ENCODE data around the gene SURF2. TPM values are rescaled to one million over a fixed set of nuclear protein-coding genes. Genes with fewer than 3 reads are reported as not detected.

Gene SURF2
- total and polyA plus RNA-seq, 2 experiments from 2014 or later: 39.9 to 104 TPM

DNA sequence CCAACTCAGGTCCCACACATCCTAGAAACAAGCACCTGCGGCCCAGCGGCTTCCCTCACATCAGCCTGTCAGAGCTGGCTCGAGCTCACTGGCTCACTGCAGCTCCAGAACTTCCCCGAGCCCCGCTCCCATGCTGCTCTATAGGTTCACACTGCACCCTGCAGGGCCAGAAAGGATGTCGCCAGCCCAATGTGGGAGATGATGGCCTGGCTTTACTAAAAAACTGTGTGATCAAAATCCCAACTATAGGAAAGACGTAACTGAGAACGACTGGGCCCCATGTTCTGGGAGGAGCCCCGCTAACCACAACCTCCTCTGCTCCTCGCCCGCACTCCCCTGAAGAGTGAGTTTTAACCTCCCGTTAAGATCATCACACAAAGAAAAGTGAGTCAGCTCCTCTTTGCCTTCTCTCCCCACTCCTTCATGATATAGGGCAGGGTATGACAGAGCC, 14.9 kb downstream of the SURF2 start (continued):
- TF ChIP-seq ZNF462 (CRISPR knock-in tag; IDR thresholded peaks at IDR 0.05) (no peak), EZH2 (IDR thresholded peaks at IDR 0.05; ENCODE audit: low read depth, unreplicated experiment) (no peak), JUNB (IDR thresholded peaks at IDR 0.05; ENCODE audit: unreplicated experiment) (no peak), REST (IDR thresholded peaks at IDR 0.05; ENCODE audit: unreplicated experiment) (no peak), EZH2phosphoT487 (IDR thresholded peaks at IDR 0.05; ENCODE audit: unreplicated experiment) (no peak)

GRCh38 chr9:133372144-133372543, 15.8 kb downstream of the SURF2 start:
- Histone ChIP-seq H3K4me2 (no peak overlapping the region), H3K79me2 (replicated peaks; ENCODE audit: insufficient read depth) (peaks cover 81% of the 10 kb centered on the region)
- no peak overlapping the region for H3K27ac Mint-ChIP-seq
- no peak for TF ChIP-seq STAT1 (IDR thresholded peaks at IDR 0.05; ENCODE audit: unreplicated experiment)
- no peak for TF ChIP-seq NANOG (IDR thresholded peaks at IDR 0.05; ENCODE audit: borderline replicate concordance)
- no peak for TF ChIP-seq ZNF331 (CRISPR knock-in tag; IDR thresholded peaks at IDR 0.05; ENCODE audit: low read depth)
- TF ChIP-seq POLR2AphosphoS5 (IDR thresholded peaks at IDR 0.05; ENCODE audit: low read depth): no peak
- TF ChIP-seq, protein P1, sequence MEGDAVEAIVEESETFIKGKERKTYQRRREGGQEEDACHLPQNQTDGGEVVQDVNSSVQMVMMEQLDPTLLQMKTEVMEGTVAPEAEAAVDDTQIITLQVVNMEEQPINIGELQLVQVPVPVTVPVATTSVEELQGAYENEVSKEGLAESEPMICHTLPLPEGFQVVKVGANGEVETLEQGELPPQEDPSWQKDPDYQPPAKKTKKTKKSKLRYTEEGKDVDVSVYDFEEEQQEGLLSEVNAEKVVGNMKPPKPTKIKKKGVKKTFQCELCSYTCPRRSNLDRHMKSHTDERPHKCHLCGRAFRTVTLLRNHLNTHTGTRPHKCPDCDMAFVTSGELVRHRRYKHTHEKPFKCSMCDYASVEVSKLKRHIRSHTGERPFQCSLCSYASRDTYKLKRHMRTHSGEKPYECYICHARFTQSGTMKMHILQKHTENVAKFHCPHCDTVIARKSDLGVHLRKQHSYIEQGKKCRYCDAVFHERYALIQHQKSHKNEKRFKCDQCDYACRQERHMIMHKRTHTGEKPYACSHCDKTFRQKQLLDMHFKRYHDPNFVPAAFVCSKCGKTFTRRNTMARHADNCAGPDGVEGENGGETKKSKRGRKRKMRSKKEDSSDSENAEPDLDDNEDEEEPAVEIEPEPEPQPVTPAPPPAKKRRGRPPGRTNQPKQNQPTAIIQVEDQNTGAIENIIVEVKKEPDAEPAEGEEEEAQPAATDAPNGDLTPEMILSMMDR (conservative IDR thresholded peaks at IDR 0.05; ENCODE audit: low read depth in 2 of 2): no peak
- no peak for TF ChIP-seq ETS1 (IDR thresholded peaks at IDR 0.05)

More at GRCh38 chr9:133372144-133372543, 15.8 kb downstream of the SURF2 start:
- Histone ChIP-seq H3K4me3 (no peak overlapping the region), H2AFZ (no peak overlapping the region), H3K27ac (ENCODE audit: low read depth) (no peak overlapping the region), H3K9me2 (ENCODE audit: insufficient read depth) (no peaks in the 10 kb centered on the region), H3K4me1 (ENCODE audit: insufficient read depth) (peaks cover 10% of the 10 kb centered on the region; the same call in 1 of the 2 replicates), H4K20me1 (replicated peaks; ENCODE audit: insufficient read depth) (peaks cover 69% of the 10 kb centered on the region), H3K36me3 (ENCODE audit: insufficient read depth) (peaks cover 7% of the 10 kb centered on the region; the same call in 1 of the 2 replicates), H3K27me3 (ENCODE audit: insufficient read depth) (peaks cover 6% of the 10 kb centered on the region), H3F3A (replicated peaks; ENCODE audit: low read depth) (no peaks in the 10 kb centered on the region)
- H3K4me3 Mint-ChIP-seq: no peak overlapping the region
- H3K9me3 Mint-ChIP-seq: peaks cover 4% of the 10 kb centered on the region; the same call in 2 of the 3 replicates
- ATAC-seq: no peak
- DNase-seq (ENCODE audit: low spot score): no peak
- peaks cover 17% of the 10 kb centered on the region for H3K27me3 Mint-ChIP-seq (ENCODE audit: insufficient read depth, low read depth, poor library complexity)
- peaks cover 18% of the 10 kb centered on the region for H3K4me1 Mint-ChIP-seq
- H3K36me3 Mint-ChIP-seq (ENCODE audit: low read depth): peaks cover 42% of the 10 kb centered on the region
